Fibroblast of lung (primary cell): Measurements from ENCODE around the gene IRAK3. TPM values are rescaled to one million over a fixed set of nuclear protein-coding genes. Genes with fewer than 3 reads are reported as not detected.

ENCODE experiments used
- DNase-seq, 2 donors: peaks; one replicate each; pipeline versions ENCODE4 v3.0.0 to v3.0.0-alpha.2; 2010; ENCODE audit warnings: low read depth in 2 of 2
- H2AFZ ChIP-seq: 2 replicates; pipeline ENCODE4 v1.5.1; 2012; ENCODE audit warnings: low read length, control low read depth, inconsistent platforms
- H3K27ac ChIP-seq: 2 replicates; pipeline ENCODE4 v1.5.1; 2011; ENCODE audit warnings: low read length, control low read depth; ENCODE audit not compliant: insufficient read depth
- H3K27me3 ChIP-seq: 2 replicates; pipeline ENCODE4 v1.5.1; 2011; ENCODE audit warnings: mild to moderate bottlenecking, low read length; ENCODE audit not compliant: control insufficient read depth, insufficient read depth
- H3K36me3 ChIP-seq: 2 replicates; pipeline ENCODE4 v1.5.1; 2011; ENCODE audit warnings: low read length; ENCODE audit not compliant: control insufficient read depth, insufficient read depth
- H3K4me1 ChIP-seq: 2 replicates; pipeline ENCODE4 v1.5.1; 2011; ENCODE audit warnings: low read length; ENCODE audit not compliant: control insufficient read depth, insufficient read depth; ENCODE audit errors: extremely low read depth
- H3K4me2 ChIP-seq: 2 replicates; pipeline ENCODE4 v1.5.1; 2011; ENCODE audit warnings: low read length, control low read depth; ENCODE audit not compliant: insufficient read depth; ENCODE audit errors: extremely low read depth
- H3K4me3 ChIP-seq, 4 experiments: fragments of 200-600 bp in 1 of 4; sonication (generic) in 1 of 4; replicated peaks in 1 of 4; 2 replicates each; pipeline ENCODE4 v1.5.1; 2011 to 2016; ENCODE audit warnings: low read length in 4 of 4, low read depth in 3 of 4, mild to moderate bottlenecking in 3 of 4, control low read depth in 2 of 4, inconsistent platforms in 1 of 4, mixed read lengths in 1 of 4; ENCODE audit not compliant: insufficient read depth in 1 of 4; ENCODE audit errors: control extremely low read depth in 1 of 4
- H3K79me2 ChIP-seq: 2 replicates; pipeline ENCODE4 v1.5.1; 2012; ENCODE audit warnings: mild to moderate bottlenecking, low read length, inconsistent platforms; ENCODE audit not compliant: control insufficient read depth, insufficient read depth
- H3K9ac ChIP-seq: 2 replicates; pipeline ENCODE4 v1.5.1; 2011; ENCODE audit warnings: mild to moderate bottlenecking, low read length, control low read depth; ENCODE audit not compliant: insufficient read depth
- H3K9me3 ChIP-seq: 2 replicates; pipeline ENCODE4 v1.5.1; 2012; ENCODE audit warnings: low read depth, low read length; ENCODE audit not compliant: control insufficient read depth, insufficient read depth
- H4K20me1 ChIP-seq: 2 replicates; pipeline ENCODE4 v1.5.1; 2011; ENCODE audit warnings: low read length; ENCODE audit not compliant: control insufficient read depth, insufficient read depth; ENCODE audit errors: extremely low read depth
- CTCF ChIP-seq, 2 donors: IDR thresholded peaks in 1 of 2; conservative IDR thresholded peaks in 1 of 2; 1 replicate in 1 of 2; 2 replicates in 1 of 2; pipeline ENCODE4 v1.5.1; 2011 to 2012; ENCODE audit warnings: low read length in 2 of 2, control low read depth in 1 of 2, inconsistent platforms in 1 of 2, low read depth in 1 of 2, mild to moderate bottlenecking in 1 of 2
- EZH2 ChIP-seq: IDR thresholded peaks from 2 replicates; pipeline ENCODE4 v1.5.1; 2012; ENCODE audit warnings: low read length, control low read depth, mild to moderate bottlenecking; ENCODE audit errors: missing control alignments
- polyA plus RNA-seq, 2 donors: library from polyadenylated mRNA; depleted of rRNA in 1 of 2; stranded (reverse) in 1 of 2; unstranded in 1 of 2; fragments of >200 nt; gene quantifications; 2 replicates each; pipeline ENCODE4 v1.2.1, GENCODE V29; 2011 to 2012; ENCODE audit warnings: missing spikeins in 1 of 2
- total RNA-seq: library from RNA; depleted of rRNA; stranded (reverse); fragments of >200 nt; gene quantifications from 2 replicates; pipeline ENCODE4 v1.2.1, GENCODE V29; 2014

IRAK3 gene
- total and polyA plus RNA-seq, 2 donors (not counting 1 experiment from before 2014, with no cell fraction given) = 3.2 to 11.1 TPM

DNA sequence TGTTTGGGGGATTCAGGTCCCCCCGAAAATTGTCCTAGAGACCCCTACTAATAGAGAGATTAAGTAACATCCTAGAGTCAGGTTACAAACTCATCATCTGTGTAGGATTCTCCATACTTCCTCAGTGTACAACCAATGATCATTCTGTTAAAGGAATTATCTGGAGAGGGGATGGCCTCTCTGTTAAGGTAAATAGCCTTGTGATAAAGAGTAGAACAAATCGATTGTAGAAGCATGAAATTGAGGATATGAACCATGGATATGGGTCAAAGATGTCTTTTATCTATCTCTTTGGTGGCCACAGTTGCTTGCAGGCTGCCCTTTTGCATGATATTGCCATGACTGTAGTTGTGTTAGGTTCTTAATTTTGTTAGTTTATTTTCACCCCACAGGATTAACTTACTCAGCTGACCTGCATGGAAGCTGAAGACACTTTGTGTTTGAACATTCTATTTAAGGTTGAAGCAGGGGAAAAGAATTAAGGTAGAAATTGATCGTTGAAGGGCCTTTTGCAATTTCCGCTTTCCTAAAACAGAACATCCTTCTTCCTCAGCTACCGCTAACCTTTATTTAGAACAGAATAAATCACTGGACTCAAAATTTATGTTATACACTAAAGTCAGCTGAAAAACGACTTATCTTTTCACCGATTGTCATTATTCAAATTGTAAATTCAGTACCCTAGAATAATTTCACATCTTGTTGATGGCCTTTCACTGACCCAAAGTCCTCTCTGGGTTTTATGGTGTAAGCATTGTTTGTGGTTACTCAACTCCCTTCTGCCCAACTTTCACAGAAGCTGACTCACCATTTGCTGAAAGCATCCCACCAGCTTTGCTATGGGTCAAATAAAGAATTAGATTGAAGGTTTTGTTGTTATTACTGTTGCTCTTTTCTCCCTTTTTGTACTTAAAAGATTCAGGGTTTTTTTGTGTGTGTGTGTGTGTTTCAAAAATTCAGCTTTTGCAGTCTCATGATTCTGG lies 52.3 kb downstream of the IRAK3 start:
- Histone ChIP-seq H2AFZ (no peak overlapping the region), H3K4me3 (no peak overlapping the region), H3K9me3 (no peaks in the 10 kb centered on the region), H3K4me1 (peaks cover 5% of the 10 kb centered on the region), H3K36me3 (no peaks in the 10 kb centered on the region), H3K9ac (no peak overlapping the region), H3K79me2 (no peaks in the 10 kb centered on the region), H3K27ac (no peak overlapping the region), H4K20me1 (no peaks in the 10 kb centered on the region), H3K27me3 (no peaks in the 10 kb centered on the region), H3K4me2 (no peak overlapping the region)
- DNase-seq = peak; percentile 79 to 96
- TF ChIP-seq EZH2 (no peak), CTCF (conservative IDR thresholded peaks at IDR 0.05 in 1 of 2, IDR thresholded peaks at IDR 0.05 in 1 of 2; ENCODE audit: low read depth in 1 of 2, low read length in 2 of 2) (no peak)

DNA sequence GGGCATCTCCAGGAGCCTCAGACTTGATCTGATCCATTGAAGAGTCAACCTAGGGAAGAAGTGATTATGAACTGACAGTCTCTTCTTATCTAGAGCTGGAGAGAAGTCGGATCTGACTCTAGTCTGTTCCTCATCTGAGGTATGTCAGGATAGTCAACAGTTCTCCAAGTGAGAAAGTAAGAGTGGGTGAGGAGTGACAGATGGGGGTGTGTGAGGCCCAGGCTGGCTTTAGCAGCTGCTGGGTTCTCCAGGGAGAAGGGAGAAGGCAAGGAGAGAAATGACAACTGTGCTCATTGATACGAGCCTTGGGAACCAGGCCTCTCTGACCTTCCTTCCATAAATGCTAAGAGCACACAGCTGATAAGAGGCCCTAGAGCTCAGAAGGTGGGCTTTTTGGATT lies 53.3 kb downstream of the IRAK3 start:
- no peak overlapping the region for H3K9ac ChIP-seq
- H3K4me2 ChIP-seq = no peak overlapping the region

More for the DNA sequence above, 53.3 kb downstream of the IRAK3 start:
- H3K79me2 ChIP-seq = no peaks in the 10 kb centered on the region
- no peaks in the 10 kb centered on the region for H3K36me3 ChIP-seq
- no peak overlapping the region for H2AFZ ChIP-seq
- H3K4me1 ChIP-seq = peaks cover 5% of the 10 kb centered on the region
- no peak for DNase-seq
- H3K9me3 ChIP-seq = no peaks in the 10 kb centered on the region
- TF ChIP-seq CTCF (conservative IDR thresholded peaks at IDR 0.05 in 1 of 2, IDR thresholded peaks at IDR 0.05 in 1 of 2; ENCODE audit: low read depth in 1 of 2, low read length in 2 of 2) (no peak), EZH2 (no peak)
- H3K27ac ChIP-seq = no peak overlapping the region
- H3K4me3 ChIP-seq = no peak overlapping the region
- H3K27me3 ChIP-seq = no peaks in the 10 kb centered on the region
- no peaks in the 10 kb centered on the region for H4K20me1 ChIP-seq
